GM21423 (cell line): ENCODE measurements around the gene MRPL1.
"Not testable (repeated sequence)": the region's sequence is repeated elsewhere in the genome, so short reads cannot be mapped to it uniquely, and the experiment has no call there.

ENCODE experiments used
- ATAC-seq: cut with Tn5 transposase; IDR thresholded peaks from one replicate; pipeline ENCODE4 v1.9.1; 2021; ENCODE audit warnings: mild to moderate bottlenecking, moderate library complexity; ENCODE audit not compliant: unreplicated experiment

MRPL1 gene

GRCh38 chr4:77963004-77963403 is 100.4 kb downstream of the MRPL1 start:
- no peak for ATAC-seq

- not testable (repeated sequence) for ATAC-seq
These were observed 111.0 kb downstream of the MRPL1 start for GRCh38 chr4:77973657-77974056.

GRCh38 chr4:77982900-77983540 is 120.4 kb downstream of the MRPL1 start:
- not testable (repeated sequence) for ATAC-seq

GRCh38 chr4:77983612-77984311 is 121.1 kb downstream of the MRPL1 start:
- ATAC-seq: not testable (repeated sequence)

- no peak for ATAC-seq
These were observed 127.3 kb downstream of the MRPL1 start for GRCh38 chr4:77989968-77990367.

- no peak for ATAC-seq
These were observed 127.8 kb downstream of the MRPL1 start for GRCh38 chr4:77990456-77990855.

- ATAC-seq: no peak
These were observed 128.3 kb downstream of the MRPL1 start for GRCh38 chr4:77990904-77991358.

GRCh38 chr4:77992581-77992980 is 130.0 kb downstream of the MRPL1 start:
- no peak for ATAC-seq

GRCh38 chr4:77994194-77994721 is 131.6 kb downstream of the MRPL1 start:
- no peak for ATAC-seq

- no peak for ATAC-seq
These were observed 133.4 kb downstream of the MRPL1 start for GRCh38 chr4:77996076-77996475.

GRCh38 chr4:78001531-78001930 is 138.9 kb downstream of the MRPL1 start:
- no peak for ATAC-seq

- no peak for ATAC-seq
These were observed 139.6 kb downstream of the MRPL1 start for GRCh38 chr4:78002260-78002659.
